IPS-NIHi11 (cell line): Measurements from ENCODE around the gene SAMD3.
A peak's percentile ranks its signal among the peaks of the same experiment; 100 is the strongest.
"Not testable (repeated sequence)": the region's sequence is repeated elsewhere in the genome, so short reads cannot be mapped to it uniquely, and the experiment has no call there.

ENCODE experiments used
- DNase-seq: peaks from one replicate; pipeline ENCODE4 v3.0.0; 2012; ENCODE audit warnings: mixed read lengths, low spot score

The SAMD3 gene, protein sequence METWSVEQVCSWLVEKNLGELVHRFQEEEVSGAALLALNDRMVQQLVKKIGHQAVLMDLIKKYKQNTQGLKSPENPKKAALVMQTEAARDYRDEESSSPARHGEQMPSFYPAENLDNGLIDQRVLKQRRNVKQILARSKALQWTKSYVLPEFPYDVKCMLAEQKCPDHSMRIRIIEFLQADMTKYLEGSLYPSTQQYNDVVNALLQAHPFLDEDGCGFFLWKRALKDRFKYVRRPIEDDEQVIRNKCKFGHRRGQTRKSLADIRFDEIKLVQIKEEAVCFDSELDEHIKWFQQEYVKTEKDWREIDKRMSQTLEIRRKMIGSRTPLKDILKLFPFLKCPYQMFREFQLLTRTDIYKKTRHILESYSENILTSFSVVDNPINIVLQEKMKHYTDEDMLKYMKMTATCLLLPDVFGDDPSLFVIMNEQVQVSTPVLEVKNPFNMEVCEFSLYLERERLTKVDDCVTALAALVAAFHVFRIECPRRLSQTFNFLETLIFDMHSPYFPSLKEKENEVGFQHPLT

DNA sequence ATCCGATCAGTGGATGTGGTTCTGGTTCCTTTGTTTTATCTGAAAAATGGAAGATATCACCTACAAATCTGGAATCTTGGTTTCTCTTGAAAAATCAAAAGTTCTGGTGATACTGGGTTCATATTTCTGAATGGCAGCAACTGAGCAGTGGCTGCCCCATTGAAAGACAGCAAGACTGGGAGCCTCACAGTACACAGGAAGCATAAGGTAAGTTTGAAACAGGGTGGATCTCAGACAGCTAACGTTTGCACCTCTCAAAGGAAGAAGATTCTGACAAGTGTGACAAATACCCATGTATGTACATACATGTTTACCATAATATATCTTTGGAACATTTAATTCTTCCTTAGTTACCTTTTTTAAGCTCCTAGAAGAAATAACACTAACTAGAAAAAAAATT lies at the start of gene SAMD3:
TSS of gene SAMD3 (minus strand) at position 177 of the 400 bp plus-strand sequence. CDS start 7,678 bp downstream, outside the sequence.
- no peak for DNase-seq

DNA sequence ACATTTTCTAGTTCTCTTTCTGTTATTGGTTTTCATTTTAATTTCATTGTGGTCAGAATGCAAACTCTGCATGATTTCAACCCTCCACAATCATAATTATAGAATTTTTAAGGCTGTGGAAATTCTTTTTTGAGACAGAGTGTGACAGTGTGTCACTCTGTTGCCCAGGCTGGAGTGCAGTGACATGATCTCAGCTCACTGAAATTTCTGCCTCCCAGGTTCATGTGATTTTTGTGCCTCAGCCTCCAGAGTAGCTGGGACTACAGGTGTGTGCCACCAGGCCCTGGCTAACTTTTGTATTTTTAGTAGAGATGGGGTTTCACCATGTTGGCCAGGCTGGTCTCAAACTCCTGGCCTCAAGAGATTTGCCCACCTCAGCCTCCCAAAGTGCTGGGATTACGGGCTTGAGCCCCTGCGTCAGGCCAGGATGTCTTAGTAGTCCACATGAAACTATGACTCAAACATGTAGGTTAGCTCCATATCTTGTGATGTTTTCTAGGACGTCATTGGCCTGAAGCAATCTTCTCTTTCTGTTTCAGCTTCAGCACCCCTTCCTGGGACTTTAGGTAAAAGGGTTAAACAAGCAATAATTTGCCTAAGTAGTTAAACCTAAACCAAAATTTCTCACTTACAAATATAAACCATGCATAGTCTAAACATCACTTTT lies 47.4 kb upstream of the SAMD3 start:
- no peak for DNase-seq

DNA sequence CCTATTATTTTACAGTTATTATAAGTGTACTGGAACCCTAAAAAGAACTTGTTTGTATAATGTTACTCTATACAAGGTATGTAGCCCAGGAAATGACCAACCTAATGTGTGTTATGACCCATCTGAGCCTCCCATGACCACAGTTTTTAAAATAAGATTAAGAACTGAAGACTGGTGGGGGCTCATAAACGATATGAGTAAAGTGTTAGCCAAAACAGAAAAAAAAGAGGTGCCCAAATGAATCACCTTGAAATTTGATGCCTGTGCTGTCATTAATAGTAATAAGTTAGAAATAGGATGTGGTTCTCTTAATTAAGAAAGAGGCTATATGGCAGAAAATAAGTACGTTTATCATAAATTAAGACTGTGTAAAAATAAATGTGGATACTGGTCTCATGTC lies 42.8 kb upstream of the SAMD3 start:
- not testable (repeated sequence) for DNase-seq

DNA sequence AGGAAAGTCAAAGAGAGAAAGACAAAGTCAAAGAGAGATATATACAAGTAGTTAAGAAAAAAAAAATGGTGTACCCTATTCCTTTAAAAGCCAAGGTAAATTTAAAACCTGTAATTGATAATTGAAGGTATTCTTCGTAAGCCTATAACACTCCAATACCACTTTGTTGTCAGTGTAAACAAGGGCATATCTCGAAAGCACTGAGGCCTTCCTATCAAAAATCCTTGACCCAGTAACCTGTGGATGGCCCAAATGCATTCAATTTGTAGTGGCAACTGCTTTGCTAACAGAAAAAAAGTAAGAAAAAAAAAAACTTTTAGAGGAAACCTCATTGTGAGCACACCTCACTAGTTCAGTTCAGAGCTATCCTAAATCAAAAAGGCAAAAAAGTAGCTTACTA lies 39.3 kb upstream of the SAMD3 start:
- DNase-seq, result no peak

DNA sequence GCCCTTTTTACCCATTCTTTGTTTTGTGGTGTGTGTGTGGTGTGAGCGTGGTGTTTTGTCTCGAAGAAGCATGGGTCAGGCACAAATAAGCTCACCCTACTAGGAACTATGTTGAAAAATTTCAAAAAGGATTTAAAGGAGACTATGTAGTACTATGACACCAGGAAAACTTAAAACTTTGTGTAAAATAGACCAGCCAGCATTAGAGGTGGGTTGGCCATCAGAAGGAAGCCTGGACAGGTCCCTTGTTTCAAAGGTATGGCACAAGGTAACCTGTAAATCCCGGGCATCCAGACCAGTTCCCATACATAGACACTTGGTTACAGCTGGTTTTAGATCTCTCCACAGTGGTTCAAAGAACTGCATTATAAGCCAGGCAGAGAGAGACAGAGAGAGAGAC lies 38.8 kb upstream of the SAMD3 start:
- not testable (repeated sequence) for DNase-seq

DNA sequence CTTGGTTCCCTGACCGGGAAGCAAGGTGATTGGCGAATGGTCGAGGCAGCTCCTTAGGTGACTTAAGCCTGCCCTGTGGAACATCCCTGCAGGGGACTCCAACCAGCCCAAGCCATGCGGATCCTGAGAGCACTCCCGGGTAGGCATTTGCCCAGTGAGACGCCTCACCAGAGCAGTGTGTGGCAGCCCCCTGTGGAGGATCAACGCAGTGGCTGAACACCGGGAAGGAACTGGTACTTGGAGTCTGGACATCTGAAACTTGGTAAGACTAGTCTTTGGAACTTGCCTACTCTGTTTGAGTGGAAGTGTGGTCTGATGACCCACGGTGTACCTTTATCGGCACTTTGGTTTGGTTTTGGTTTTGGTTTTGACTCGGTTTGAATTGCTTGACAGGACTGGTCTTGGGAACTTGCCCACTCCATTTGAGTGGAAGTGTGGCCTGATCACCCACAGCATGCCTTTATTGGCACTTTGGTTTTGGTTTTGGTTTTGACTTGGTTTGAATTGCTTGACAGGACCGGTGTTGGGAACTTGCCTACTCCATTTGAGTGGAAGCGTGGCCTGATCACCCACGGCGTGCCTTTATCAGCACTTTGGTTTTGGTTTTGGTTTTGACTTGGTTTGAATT lies 38.0 kb upstream of the SAMD3 start:
- not testable (repeated sequence) for DNase-seq

DNA sequence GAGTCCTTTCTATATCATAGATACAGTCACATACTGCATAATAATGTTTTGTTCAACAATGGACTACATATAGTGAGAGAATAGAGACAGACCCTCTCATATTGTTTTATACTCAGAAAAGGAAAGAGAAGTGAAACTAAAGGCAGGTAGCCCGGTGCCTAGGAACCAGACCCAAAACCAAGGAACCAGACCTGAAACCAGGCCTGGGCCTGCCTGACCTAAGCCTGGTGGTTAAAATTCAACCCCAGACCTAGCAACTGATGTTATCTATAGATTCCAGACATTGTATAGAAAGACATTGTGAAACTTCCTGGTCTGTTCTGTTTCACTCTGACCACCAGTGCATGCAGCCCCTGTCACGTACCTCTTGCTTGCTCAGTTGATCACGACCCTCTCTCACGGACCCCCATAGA lies 37.3 kb upstream of the SAMD3 start:
- DNase-seq, result not testable (repeated sequence)

DNA sequence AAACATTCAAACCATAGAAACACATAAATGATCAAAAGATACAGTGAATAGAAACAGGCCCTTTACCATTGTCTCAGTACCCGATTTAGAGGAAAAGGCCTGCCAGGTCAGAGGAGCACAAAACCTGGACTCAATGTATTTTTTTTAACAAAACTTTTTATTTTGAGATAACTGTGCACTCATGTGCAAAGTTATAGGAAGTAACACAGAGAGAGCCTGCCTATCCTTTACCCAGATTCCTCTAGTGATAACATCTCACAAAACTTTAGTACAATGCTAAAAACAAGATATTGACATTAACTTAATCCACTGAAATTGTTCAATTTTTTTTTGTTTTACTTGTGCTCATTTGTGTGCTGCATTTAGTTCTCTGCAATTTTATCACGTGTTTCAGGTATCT lies 36.8 kb upstream of the SAMD3 start:
- DNase-seq, result no peak

DNA sequence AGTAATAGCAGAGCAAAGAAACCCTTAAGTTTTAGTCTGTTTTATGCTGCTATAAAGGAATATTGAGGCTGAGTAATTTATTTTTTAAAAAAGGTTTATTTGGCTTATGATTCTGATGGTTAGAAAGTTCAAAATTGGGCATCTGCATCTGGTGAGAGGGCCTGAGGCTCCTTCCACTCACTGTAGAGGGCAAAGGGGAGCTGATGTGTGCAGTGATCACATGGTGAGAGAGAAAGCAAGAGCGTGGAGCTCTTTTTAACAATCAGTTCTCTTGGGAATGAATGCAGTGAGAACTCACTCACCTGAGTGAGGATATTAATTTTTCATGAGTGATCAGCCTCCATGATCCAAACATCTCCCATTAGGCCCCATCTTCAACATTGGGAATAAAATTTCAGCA lies 36.4 kb upstream of the SAMD3 start:
- DNase-seq, result no peak

DNA sequence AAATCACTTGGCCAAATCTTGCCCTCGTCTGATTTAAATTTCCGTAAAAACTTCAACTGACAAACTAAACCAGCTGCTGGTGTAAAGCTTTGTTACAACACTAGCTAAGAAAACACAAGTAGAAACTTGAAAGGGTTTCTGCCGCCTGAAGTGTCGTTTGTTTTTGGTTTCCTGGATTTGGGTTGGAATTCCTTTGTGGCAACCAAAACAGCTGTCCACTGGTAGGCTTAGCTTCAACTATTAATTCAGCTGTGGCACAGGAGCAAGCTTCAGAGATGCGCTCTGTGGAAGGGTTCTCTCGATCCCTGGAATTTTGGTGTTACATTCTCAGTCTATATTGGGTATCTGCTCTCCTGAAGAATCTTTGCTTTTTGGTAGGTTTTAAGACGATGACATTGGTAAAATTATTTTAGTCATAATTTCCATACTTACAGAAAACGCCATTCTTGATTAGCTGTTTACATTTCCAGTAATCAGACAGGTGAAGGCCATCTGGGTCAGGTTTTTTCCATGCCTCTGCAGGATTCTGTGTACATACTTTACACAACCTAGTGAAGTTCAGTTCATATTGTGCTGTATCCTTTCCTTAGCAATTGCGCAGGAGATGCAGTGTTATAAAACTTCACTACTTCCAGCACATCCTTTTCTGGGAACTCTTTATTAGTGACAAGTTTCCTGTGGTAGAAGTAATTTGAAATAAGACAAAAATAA lies 29.9 kb upstream of the SAMD3 start:
- DNase-seq, result no peak

DNA sequence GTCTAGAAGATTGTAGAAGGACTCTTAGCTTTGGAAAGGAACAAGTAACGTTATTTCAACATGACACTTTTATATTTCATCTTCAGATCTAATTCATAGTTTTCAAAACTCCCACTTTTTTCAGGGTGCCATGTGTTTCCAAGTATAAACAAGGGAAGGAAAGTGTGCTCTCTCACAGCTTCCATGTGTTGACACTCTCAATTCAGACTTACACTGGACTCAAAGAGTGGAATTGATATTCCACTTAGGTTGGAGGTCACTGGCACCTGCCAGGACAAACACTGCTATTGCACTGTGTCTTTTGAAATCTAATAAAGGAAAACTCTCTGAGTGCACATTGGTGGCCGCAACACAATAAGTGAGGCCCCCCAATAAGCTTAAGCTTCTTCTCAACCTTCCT lies 22.5 kb upstream of the SAMD3 start:
- no peak for DNase-seq

DNA sequence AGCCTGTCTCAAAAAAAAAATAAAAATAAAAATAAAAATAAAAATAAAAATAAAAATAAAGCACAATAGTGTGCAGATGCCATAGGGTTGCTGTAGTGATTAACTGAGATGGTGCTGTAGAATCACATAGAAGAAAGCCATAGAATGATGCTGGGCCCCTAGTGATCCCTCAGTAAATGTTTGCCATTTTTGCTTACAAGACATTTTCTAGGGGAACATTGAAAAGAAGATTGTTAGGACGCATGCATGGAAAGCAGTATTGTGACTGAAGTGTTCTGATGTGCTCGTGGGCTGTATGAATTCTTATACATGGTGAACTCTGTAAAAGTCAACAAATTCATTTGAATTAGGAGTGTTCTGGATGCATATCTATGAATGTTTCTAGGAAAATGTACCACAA lies 22.0 kb upstream of the SAMD3 start:
- DNase-seq, result no peak

DNA sequence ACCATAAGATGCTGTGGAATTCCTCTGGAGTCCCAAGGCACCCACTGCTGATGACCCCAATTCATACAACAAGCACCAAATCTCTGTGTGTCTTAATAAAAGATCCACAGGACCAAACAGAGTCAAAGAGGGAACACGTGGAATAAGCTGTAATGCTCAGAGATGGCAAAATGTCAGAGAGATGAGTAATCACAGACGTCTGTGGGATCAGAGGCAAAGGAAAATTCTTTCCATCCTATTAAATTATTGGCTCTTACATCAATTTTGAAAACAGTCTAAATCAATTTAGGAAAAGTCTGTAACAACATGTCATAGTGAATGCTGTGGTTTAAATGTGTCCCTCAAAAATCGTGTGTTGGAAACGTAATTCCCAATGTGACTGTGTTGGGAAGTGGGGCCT lies 17.5 kb upstream of the SAMD3 start:
- DNase-seq, result no peak

DNA sequence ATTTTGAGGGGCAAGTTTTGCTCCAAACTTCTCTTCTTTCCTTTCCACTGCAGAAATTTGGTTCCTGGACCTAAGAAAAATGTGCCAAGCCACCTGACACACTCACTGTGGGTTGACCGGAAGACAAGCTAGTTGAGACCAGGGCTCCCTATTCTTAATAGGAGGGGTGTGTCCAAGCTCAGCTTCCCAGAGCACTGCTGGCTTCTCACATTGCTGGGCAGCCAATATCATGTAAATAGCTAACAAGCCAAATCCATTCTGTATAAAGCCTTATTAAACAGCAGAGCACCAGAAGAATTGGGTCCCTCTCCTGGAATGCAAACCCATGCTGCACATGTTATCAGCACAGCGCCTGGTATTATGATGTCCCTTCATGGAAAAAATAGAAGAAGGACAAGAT lies 17.0 kb upstream of the SAMD3 start:
- DNase-seq, result no peak

DNA sequence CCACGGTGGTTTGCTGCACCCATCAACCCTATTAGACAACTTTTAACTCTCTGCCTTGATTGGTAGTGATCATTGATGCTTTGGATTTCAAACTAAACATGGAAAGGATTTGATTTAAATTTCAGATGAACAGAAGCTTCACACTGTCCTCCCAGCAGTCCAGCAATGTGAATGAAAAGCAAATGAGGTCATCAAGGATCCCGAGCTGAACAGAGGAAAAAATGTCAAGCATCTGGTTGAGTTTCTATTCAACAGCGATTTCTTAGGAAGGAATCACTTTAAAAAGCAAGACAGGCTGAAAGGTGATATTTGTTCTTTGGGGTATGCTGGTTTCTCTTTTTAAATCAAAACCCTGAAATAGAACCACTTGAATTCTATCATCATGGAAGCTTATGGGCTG lies 10.6 kb upstream of the SAMD3 start:
- no peak for DNase-seq

DNA sequence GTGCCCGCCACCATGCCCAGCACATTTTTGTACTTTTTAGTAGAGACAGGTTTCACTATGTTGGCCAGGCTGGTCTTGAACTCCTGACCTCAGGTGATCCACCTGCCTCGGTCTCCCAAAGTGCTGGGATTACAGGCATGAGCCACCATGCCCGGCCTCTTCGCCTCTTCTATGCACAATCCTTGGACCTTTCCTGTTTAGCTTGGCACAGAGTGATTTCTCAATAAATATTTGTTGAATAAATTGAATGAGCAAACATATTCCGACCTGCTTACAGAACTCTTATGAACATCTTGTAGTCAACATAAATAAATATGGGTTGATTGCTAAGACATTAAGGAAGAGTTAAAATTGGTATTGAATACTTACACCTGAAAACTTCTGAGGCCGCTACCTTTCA lies 7.8 kb upstream of the SAMD3 start:
- DNase-seq, result not testable (repeated sequence)

DNA sequence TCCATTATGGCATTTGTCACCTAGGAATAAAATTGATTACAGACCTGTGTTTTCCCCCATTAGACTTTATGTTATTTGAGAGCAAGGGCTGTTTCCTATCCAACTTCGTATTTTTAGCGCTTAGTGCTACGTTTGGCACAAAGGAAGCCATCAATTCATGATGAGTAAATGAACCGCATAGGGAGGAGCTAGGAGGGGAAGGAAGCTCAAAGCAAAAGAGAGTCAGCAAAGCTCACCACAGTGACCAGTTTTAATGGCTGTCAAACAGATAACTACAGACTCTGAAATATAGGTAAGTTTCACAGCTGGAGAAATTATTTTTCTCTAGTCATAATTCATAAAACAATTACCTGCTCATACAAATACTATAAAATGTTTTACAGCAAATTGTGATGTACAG lies 6.9 kb upstream of the SAMD3 start:
- no peak for DNase-seq

DNA sequence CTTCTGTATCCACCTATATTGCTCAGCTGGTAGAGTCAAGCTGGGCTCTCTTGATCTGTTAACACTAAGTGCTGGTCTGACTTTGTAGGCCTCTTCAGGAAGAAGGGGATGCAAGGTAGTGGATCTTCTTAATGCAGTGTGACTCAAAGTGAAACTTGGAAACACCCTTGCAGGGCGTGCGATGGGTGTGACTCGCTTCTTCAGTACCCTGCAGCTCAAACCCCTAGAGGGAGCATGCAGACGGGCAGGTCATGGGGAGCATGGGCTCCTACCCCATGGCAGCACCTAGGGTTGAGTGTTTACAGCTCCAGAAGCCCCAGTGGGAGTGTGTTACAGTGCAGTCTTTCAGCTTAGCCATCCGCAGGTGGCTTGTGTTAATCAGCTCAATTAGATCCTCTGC lies 757 bp upstream of the SAMD3 start:
- no peak for DNase-seq

DNA sequence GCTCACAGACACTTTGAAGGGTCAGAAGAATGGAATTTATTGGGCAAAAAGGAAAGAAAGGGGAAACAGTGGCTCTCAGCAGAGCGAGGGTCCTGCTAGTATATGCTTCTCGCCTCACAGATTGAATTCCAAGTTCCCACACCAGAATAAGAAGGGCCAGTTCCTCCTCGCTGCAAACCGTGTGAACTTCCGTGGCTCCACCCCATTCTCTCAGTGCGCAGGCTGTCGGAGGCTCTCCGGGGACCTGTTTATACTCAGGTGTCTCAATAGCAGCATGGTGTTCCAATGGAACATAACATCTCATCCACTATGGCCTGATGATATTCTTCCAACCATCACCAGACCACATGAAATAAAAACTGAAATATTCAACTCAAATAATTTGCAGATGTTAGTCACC lies 4.6 kb downstream of the SAMD3 start:
- DNase-seq, result no peak

DNA sequence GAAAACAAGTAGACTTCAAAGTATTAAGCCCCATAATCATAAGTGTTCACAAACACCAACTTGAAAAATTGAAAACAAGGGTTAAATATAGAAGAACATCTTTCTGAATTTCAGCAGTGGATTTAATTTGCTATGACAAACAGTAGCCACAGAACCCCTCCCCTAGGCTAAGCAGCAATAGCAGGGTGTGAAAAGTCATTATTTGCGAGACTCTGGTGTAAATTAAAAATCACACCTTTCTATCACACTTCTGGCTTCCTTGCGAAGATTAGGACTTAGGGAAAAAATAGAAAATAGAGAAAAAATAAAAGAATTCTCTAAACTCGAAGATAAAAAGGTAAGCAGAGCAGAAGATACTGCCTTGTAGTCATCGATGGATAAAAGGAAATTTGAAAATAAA lies 6.1 kb downstream of the SAMD3 start:
- no peak for DNase-seq

DNA sequence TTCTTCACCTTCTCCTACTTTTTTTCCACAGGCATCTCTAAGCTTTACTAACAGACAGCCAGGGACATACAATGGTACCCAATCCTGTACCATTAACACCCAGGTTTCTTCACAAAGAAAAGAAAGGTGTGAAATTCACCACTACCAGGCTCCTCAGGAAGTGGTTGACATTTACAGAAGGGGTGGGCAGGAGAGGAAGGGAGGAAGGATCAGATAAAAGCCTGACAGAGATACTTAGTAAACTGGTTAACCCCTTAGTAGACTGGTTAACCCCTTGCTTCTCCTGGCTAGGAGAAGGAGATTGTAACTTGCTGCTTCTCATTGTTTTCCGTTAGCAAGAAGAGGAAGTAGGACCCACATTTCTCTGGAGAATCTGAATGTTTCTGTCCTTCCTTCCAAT lies 7.2 kb downstream of the SAMD3 start:
- DNase-seq, result peak; percentile 19

DNA sequence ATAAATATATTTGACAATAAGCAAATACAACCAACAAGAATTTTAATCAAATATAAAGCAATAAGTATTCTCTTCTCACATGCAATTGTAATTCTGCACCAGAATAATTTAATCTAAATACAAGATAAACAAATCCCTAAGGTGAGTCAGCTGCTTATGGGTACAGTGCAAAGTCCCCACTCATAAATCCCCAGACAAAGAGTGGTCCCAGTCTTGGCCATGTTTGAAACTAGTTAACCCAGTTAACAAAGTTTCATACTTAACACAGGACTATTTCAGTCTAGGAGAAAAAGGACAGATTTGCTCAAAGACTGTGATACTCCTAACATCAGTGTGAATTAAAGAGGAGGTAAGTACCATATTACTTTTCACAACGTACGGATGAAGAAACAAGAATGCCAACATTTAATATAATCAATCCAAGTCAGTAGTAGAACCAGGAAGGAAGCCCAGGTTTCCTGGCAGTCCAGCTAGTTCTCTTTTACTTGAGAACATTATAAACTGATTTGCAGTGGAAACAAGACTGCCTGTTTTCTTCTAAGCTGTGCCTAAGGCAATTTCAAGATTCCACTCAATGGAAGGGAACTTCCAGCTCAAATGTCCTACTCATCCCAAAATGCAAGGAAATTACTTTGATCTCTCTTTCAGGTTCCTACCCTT lies 10.4 kb downstream of the SAMD3 start:
- no peak for DNase-seq
